DMS114 treated with DMSO at 0.1 percent for 48 hours (cell line): ENCODE measurements around the gene SAFB2.

ENCODE experiments used
- DNase-seq: peaks from one replicate; lab custom pipeline; 2025; ENCODE audit not compliant: unreplicated experiment; lab: John Stamatoyannopoulos, UW

SAFB2 gene

GRCh38 chr19:5622465-5623396 lies at the start of gene SAFB2, which contains the start of gene SAFB:
Gene SAFB2 (minus strand): TSS chr19:5622776. CDS start chr19:5622715, 61 bp downstream.
Gene SAFB (plus strand): TSS chr19:5623083. CDS start chr19:5623206, 123 bp downstream.
- DNase-seq = peak; percentile 86

GRCh38 chr19:5671600-5671999 lies 49.0 kb upstream of the SAFB2 start:
- no peak for DNase-seq

- no peak for DNase-seq
These were observed 46.6 kb upstream of the SAFB2 start for GRCh38 chr19:5669212-5669611.

- DNase-seq = no peak
These were observed 45.2 kb upstream of the SAFB2 start for GRCh38 chr19:5667751-5668271.

- DNase-seq = no peak
These were observed 44.5 kb upstream of the SAFB2 start for GRCh38 chr19:5666921-5667610.

- peak; percentile 3 for DNase-seq
These were observed 43.4 kb upstream of the SAFB2 start for GRCh38 chr19:5665781-5666513.

- DNase-seq = no peak
These were observed 41.9 kb upstream of the SAFB2 start for GRCh38 chr19:5664515-5664914.

- DNase-seq = no peak
These were observed 41.3 kb upstream of the SAFB2 start for GRCh38 chr19:5663904-5664303.

GRCh38 chr19:5661483-5661882 lies 38.9 kb upstream of the SAFB2 start:
- DNase-seq = no peak

- DNase-seq = no peak
These were observed 32.8 kb upstream of the SAFB2 start for GRCh38 chr19:5655412-5655811.

GRCh38 chr19:5654931-5655330 lies 32.4 kb upstream of the SAFB2 start:
- no peak for DNase-seq

- DNase-seq = no peak
These were observed 29.7 kb upstream of the SAFB2 start for GRCh38 chr19:5652261-5652660.

GRCh38 chr19:5651361-5651760 lies 28.8 kb upstream of the SAFB2 start:
- no peak for DNase-seq

- no peak for DNase-seq
These were observed 25.9 kb upstream of the SAFB2 start for GRCh38 chr19:5648464-5648863.

GRCh38 chr19:5646703-5647102 lies 24.1 kb upstream of the SAFB2 start:
- no peak for DNase-seq

GRCh38 chr19:5645409-5645808 lies 22.8 kb upstream of the SAFB2 start:
- DNase-seq = no peak

GRCh38 chr19:5644037-5644436 lies 21.5 kb upstream of the SAFB2 start:
- no peak for DNase-seq

GRCh38 chr19:5643060-5643459 lies 20.5 kb upstream of the SAFB2 start:
- DNase-seq = no peak

GRCh38 chr19:5642204-5642603 lies 19.6 kb upstream of the SAFB2 start:
- no peak for DNase-seq

- no peak for DNase-seq
These were observed 18.6 kb upstream of the SAFB2 start for GRCh38 chr19:5641171-5641570.

- no peak for DNase-seq
These were observed 15.4 kb upstream of the SAFB2 start for GRCh38 chr19:5637971-5638370.
